ENCODE data around the gene RSPH4A. TPM values are rescaled to one million over a fixed set of nuclear protein-coding genes. Genes with fewer than 3 reads are reported as not detected.
"Not testable (repeated sequence)": the region's sequence is repeated elsewhere in the genome, so short reads cannot be mapped to it uniquely, and the experiment has no call there.

The RSPH4A gene
- total and polyA plus RNA-seq, 10 donors = 0.17 to 1.8 (median 0.63) TPM

GRCh38 chr6:116586738-116587137 is 29.5 kb upstream of the RSPH4A start:
- H3K4me3 ChIP-seq = no peak overlapping the region
- WGBS, 5 donors = 95 to 99% (median 97%) methylated on average over 2 of the region's 2 CpGs
- DNase-seq = no peak
- intact Hi-C loops (cut with DNase I; ENCODE audit: low total_unique reads) = no loop called here
- no peaks in the 10 kb centered on the region for H3K4me1 ChIP-seq
- H3K27ac ChIP-seq = no peak overlapping the region
- TF ChIP-seq, protein P1, sequence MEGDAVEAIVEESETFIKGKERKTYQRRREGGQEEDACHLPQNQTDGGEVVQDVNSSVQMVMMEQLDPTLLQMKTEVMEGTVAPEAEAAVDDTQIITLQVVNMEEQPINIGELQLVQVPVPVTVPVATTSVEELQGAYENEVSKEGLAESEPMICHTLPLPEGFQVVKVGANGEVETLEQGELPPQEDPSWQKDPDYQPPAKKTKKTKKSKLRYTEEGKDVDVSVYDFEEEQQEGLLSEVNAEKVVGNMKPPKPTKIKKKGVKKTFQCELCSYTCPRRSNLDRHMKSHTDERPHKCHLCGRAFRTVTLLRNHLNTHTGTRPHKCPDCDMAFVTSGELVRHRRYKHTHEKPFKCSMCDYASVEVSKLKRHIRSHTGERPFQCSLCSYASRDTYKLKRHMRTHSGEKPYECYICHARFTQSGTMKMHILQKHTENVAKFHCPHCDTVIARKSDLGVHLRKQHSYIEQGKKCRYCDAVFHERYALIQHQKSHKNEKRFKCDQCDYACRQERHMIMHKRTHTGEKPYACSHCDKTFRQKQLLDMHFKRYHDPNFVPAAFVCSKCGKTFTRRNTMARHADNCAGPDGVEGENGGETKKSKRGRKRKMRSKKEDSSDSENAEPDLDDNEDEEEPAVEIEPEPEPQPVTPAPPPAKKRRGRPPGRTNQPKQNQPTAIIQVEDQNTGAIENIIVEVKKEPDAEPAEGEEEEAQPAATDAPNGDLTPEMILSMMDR (IDR thresholded peaks at IDR 0.05 in 8 of 11, conservative IDR thresholded peaks at IDR 0.05 in 3 of 11) = no peak
- TF ChIP-seq POLR2AphosphoS5 (IDR thresholded peaks at IDR 0.05) (no peak), POLR2A (IDR thresholded peaks at IDR 0.05) (no peak)
- no peaks in the 10 kb centered on the region for H3K9me3 ChIP-seq
- H3K36me3 ChIP-seq = peaks cover 0 to 95% (median 52%) of the 10 kb centered on the region in 6 donors
- H3K27me3 ChIP-seq (replicated peaks in 1 of 7) = no peaks in the 10 kb centered on the region

DNA sequence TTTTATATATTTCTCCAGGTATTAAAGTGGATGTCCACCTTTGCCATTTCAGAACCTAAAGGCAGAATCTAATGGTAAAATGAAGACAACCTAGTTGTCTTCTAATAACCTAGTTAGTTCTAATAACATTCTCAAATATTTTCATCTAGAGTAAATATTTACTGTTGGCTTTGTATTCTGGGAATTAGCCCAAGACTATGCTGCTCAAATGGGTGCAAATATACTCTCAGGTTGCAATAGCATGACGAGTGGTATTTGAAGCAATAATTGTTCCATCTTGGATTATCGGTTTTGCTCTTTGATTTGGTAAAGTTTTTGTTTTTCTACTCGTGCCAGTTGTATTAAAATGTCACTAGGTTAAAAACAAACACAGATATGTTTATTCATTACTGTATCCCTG is 21.0 kb upstream of the RSPH4A start:
- Histone ChIP-seq H3K4me3 (no peak overlapping the region), H3K36me3 (peaks cover 0 to 77% (median 48%) of the 10 kb centered on the region in 6 donors), H3K27me3 (replicated peaks in 1 of 7) (no peaks in the 10 kb centered on the region), H3K27ac (no peak overlapping the region), H3K9me3 (no peaks in the 10 kb centered on the region), H3K4me1 (no peaks in the 10 kb centered on the region)
- TF ChIP-seq, protein P1 (IDR thresholded peaks at IDR 0.05 in 8 of 11, conservative IDR thresholded peaks at IDR 0.05 in 3 of 11) = no peak
- TF ChIP-seq POLR2A (IDR thresholded peaks at IDR 0.05) (no peak), POLR2AphosphoS5 (IDR thresholded peaks at IDR 0.05) (no peak)
- intact Hi-C loops (cut with DNase I; ENCODE audit: low total_unique reads) = no loop called here
- 92 to 99% (median 97%) methylated on average over 3 of the region's 3 CpGs for WGBS, 5 donors
- DNase-seq = no peak

GRCh38 chr6:116596815-116597214 is 19.5 kb upstream of the RSPH4A start:
- TF ChIP-seq POLR2A (IDR thresholded peaks at IDR 0.05) (no peak), POLR2AphosphoS5 (IDR thresholded peaks at IDR 0.05) (no peak)
- TF ChIP-seq, protein P1 (IDR thresholded peaks at IDR 0.05 in 8 of 11, conservative IDR thresholded peaks at IDR 0.05 in 3 of 11) = no peak
- 85 to 92% (median 91%) methylated on average over 4 of the region's 4 CpGs for WGBS, 5 donors
- Histone ChIP-seq H3K9me3 (no peaks in the 10 kb centered on the region), H3K36me3 (peaks cover 0 to 72% (median 36%) of the 10 kb centered on the region in 6 donors), H3K27me3 (replicated peaks in 1 of 7) (no peaks in the 10 kb centered on the region), H3K4me3 (no peak overlapping the region), H3K4me1 (no peaks in the 10 kb centered on the region), H3K27ac (no peak overlapping the region)
- intact Hi-C loops (cut with DNase I; ENCODE audit: low total_unique reads) = no loop called here
- no peak for DNase-seq

DNA sequence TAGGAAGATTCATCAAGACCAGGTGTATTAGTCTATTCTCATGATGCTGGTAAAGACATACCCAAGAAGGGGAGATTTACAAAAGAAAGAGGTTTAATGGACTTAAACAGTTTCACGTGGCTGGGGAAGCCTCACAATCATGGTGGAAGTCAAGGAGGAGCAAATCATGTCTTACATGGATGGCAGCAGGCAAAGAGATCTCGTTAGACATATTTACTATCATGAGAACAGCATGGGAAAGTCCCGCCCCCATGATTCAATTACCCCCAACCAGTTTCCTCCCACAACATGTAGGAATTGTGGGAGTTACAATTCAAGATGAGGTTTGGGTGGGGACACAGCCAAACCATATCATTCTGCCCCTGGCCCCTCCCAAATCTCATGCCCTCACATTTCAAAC is 12.4 kb upstream of the RSPH4A start:
- peaks cover 0 to 26% (median 4%) of the 10 kb centered on the region in 8 donors for H3K9me3 ChIP-seq
- H3K4me1 ChIP-seq; H3K27ac ChIP-seq; intact Hi-C loops (cut with DNase I; ENCODE audit: low total_unique reads); H3K4me3 ChIP-seq; H3K27me3 ChIP-seq (replicated peaks in 1 of 7); DNase-seq: not testable (repeated sequence)
- H3K36me3 ChIP-seq = peaks cover 0 to 32% (median 7%) of the 10 kb centered on the region in 6 donors
- WGBS, 5 donors = 88 to 97% (median 95%) methylated on average over 3 of the region's 3 CpGs

- peaks cover 0 to 32% (median 7%) of the 10 kb centered on the region in 6 donors for H3K36me3 ChIP-seq
- intact Hi-C loops (cut with DNase I; ENCODE audit: low total_unique reads); H3K27ac ChIP-seq; H3K4me3 ChIP-seq; DNase-seq; H3K4me1 ChIP-seq; H3K27me3 ChIP-seq (replicated peaks in 1 of 7): not testable (repeated sequence)
- WGBS, 5 donors = 92 to 98% (median 97%) methylated on average over 3 of the region's 3 CpGs
- peaks cover 0 to 26% (median 4%) of the 10 kb centered on the region in 8 donors for H3K9me3 ChIP-seq
Measured at GRCh38 chr6:116604868-116605267, 11.4 kb upstream of the RSPH4A start.
